GM18511 (cell line): ENCODE data around the gene STARD3NL.
"Not testable (repeated sequence)": the region's sequence is repeated elsewhere in the genome, so short reads cannot be mapped to it uniquely, and the experiment has no call there.

Experiments
- ATAC-seq: cut with Tn5 transposase; IDR thresholded peaks from one replicate; pipeline ENCODE4 v1.9.1; 2021; ENCODE audit warnings: mild to moderate bottlenecking, moderate library complexity; ENCODE audit not compliant: unreplicated experiment

Gene STARD3NL

DNA sequence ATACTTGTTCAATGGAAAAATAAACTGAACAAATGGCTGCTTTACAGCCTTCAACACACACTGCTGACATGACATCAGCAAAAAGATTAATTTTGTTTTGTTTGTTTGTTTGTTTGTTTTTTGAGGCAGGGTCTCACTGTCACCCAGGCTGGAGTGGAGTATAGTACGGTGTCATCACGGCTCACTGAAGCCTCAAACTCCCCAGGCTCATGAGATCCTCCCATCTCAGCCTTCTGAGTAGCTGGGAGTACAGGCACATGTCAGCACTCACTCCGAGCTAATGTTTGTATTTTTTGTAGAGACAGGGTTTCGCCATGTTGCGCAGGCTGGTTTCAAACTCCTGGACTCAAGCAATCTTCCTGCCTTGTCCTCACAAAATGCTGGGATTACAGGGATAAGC lies 84.5 kb downstream of the STARD3NL start:
- ATAC-seq, result no peak

DNA sequence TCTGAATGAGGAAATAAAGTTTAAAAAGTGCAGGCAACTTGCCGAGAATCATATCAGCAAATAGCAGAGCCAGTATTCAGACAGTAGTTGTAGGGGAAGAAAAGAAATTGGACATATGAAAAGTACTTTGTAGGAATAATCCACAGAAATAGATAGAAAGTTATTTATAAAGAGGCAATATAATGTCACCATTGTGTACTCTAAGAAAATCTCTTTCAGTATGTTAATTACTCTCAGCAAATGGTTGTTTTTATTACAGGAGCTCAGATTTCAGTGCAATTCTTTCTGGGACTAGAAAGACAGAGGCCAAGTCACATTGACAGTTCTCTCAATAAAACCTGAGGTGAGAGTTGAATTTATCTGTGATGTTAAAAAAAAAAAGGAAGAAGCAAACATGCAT lies 85.2 kb downstream of the STARD3NL start:
- not testable (repeated sequence) for ATAC-seq

- ATAC-seq, result not testable (repeated sequence)
These were observed 86.6 kb downstream of the STARD3NL start for GRCh38 chr7:38264602-38265001.

GRCh38 chr7:38265958-38266357 lies 87.9 kb downstream of the STARD3NL start:
- not testable (repeated sequence) for ATAC-seq

- not testable (repeated sequence) for ATAC-seq
These were observed 91.8 kb downstream of the STARD3NL start for GRCh38 chr7:38269704-38270346.

- ATAC-seq, result not testable (repeated sequence)
These were observed 92.4 kb downstream of the STARD3NL start for GRCh38 chr7:38270405-38270804.

- ATAC-seq, result no peak
These were observed 95.4 kb downstream of the STARD3NL start, which contains the start of gene TARP for GRCh38 chr7:38273286-38273995. Gene TARP, minus strand, starts transcription at chr7:38273636.

DNA sequence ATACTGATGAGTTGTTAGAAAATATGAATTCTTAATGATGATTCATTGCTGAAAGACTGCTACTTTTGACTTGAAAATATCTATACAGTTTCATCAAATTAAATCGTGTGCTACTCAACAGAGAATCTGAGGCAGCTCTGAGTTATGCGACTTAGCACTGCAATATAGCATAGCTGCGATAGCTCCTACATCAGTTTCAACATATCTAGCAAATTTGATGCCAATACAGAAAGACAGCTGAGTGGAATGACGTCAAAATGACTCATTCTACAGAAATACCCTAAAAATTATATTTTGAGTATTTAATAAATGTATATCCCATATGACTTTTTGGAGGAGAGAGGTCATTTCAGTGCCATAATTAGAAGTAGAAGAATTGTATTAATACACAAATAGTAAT lies 96.4 kb downstream of the STARD3NL start:
- no peak for ATAC-seq

DNA sequence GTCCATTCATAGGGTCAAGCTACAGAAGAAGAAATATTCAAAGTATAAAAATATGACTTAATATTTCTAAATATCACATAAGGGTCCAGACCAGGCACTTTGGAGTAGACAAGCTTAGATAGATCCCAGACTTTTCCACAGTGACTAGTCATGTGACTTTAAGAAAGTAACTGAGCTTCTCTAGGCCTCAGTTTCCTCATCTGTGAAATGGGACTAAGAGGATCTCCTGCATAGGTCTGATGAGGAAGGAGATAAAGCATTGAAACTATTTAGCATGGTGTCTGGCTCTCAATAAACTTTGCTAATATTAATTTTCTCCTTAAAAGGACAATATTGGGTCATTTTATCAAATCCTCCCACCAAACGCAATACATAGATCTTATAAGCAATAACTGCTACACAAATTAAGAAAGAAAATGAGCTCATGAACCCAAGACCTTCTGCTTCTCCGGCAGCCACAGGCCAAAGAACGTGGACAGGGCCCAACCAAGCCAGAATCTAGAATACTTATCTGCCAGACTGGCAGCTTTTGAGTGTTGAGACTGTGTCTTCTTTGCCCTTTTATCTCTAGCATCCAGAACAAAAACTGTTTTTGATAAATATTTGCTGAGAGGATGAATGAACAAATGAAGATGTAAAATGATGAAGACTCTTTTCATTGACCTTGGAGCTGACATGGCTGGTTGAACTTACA lies 97.0 kb downstream of the STARD3NL start:
- no peak for ATAC-seq

- no peak for ATAC-seq
These were observed 98.2 kb downstream of the STARD3NL start for GRCh38 chr7:38276096-38276877.

- ATAC-seq, result no peak
These were observed 102.0 kb downstream of the STARD3NL start for GRCh38 chr7:38280000-38280399.
